HG03469 (cell line): ENCODE measurements around the gene SMAD3.

Source experiments
- ATAC-seq: cut with Tn5 transposase; IDR thresholded peaks from one replicate; pipeline ENCODE4 v1.9.1; 2021; ENCODE audit warnings: mild to moderate bottlenecking, moderate library complexity, moderate number of reproducible peaks; ENCODE audit not compliant: unreplicated experiment

The SMAD3 gene

GRCh38 chr15:67035886-67036285, 29.5 kb upstream of the SMAD3 start:
- no peak for ATAC-seq

DNA sequence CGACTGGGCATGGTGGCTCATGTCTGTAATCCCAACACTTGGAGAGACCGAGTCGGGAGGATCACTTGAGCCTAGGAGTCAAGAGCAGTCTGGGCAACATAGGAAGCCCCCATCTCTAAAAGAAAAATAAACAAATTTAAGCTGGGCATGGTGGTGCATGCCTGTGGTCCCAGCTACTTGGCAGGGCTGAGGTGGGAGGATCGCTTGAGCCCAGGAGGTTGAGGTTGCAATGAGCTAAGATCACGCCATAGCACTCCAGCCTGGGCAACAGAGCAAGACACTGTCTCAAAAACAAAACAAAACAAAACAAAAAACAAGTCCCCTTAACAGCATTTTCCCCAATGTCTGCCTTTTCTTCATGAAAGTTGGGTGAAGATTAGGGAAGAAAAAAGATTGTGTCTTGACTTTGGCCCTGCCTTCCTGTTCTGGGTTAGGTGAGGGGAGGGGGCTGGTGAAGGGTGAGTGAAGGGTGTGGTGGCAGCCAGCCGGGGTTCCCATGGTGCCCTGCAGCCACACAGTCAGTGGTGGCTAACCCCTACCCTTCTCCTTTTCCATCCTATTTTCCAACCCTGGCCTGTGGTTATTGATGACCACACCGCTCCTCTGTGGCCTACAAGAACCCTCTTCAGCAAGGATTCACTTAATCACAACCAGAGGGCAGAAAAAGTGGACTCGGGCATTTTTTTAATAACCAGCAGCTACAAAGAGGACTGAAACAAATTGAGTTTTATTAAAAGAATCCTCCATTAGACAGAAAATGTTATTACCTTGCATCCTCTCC, 28.4 kb upstream of the SMAD3 start:
- no peak for ATAC-seq

DNA sequence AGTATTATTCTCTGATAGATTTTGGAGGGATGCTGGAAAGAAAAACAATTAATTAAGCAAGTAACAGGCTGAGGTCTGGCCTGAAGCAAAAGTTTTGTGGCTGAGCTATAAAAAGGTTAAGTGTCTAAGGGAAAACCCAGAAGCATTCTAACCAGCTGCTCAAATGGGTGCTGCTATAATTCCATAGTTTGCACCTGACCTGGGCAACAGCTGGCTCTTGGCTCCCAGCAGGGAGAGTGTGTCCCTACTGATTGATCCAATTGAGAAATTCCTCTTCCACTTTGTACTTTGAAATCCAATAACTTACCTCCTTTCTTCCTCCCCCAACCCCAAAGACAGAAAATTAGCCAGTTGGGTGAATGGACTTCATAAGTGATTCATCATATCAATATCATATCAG, 27.7 kb upstream of the SMAD3 start:
- no peak for ATAC-seq

- no peak for ATAC-seq
Measured at GRCh38 chr15:67038736-67039135, 26.7 kb upstream of the SMAD3 start.

DNA sequence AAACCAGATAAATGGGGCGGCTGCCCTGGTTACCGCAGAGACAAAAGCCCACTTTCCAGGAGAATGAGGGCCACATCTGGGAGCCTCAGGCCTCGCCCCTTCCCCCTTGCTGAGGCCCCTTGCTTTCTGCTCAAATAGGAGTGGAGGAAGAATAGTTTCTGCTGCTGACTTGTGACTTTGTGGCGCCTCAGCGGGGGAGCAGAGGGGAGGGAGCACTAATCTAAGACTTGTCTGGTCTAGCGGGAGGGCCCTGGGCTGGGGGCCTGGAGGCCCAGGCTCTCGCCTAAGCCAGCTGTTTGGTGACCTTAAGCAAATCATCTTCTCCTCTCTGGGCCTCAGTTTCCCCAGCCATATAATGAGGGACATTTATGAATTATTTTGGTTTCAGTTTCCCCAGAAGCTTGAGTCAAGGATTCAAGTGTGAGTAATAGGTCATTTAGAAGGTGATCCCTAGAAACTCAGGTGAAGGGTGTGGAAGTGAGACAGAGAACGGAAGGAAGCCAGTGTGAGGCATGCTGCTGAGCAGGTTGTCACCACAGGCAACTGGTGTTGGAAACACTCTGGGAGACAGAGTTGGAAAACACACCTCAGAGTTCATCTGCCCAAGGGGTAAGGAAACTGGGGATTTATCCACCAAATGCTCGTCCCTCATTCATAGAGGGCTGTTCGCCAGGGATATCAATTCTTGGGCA, 25.9 kb upstream of the SMAD3 start:
- ATAC-seq, result no peak

DNA sequence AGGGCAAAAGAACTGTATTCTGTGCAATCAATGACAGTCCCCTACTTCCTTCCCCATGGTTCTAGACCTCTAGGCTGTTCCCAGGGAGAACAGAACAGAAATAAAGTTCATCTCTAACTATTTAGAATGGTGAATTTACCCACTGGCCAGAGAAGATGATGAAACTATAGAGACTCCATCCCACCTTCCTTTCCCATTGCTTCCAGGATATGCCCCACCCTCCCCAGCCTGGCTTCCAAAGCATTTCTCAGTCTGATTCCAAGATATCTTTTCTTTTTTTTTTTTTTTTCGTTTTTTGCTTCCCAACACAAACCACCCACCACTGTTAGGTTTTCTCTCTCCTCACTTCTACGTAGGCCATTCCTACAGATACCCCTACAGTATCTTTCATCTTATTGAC, 25.1 kb upstream of the SMAD3 start:
- ATAC-seq, result no peak

- no peak for ATAC-seq
Measured at GRCh38 chr15:67042551-67043142, 22.8 kb upstream of the SMAD3 start.

DNA sequence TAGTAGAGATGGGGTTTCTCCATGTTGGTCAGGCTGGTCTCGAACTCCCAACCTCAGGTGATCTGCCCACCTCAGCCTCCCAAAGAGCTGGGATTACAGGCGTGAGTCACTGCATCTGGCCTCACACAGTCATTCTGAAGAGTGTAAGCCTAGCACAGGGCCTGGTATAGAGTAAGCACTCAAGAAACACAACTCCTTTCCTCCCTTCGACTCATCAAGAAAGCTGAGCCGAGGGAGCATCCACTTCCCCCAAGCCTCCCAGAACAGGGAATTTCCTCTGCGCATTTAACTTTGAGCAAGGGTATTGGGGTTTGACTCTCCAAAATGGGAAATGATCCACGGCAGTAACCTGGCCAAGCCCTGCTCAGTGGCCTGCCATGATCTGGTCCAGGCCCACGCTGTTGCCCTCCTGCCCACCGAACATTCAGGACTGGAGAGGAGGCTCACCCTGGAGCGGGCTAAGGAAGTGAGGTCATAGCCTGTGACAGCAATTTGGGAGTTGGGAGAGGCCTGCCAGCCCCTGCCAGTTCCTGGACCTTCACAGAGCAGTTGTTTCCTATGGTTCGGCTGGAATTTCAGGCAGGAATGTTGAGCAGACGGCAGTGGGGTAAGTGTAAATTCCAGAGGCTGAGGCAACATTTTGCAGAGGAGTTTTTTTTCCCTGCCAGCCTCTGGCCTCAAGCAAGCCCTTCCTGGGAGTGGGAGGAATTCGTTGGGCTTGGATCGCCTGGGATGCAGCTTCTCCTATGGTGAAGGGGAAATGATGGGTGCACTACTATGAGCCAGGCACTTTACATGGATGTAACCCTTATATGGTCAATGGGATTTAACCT, 21.2 kb upstream of the SMAD3 start:
- ATAC-seq, result no peak

- ATAC-seq, result no peak
Measured at GRCh38 chr15:67047149-67047661, 18.2 kb upstream of the SMAD3 start.

DNA sequence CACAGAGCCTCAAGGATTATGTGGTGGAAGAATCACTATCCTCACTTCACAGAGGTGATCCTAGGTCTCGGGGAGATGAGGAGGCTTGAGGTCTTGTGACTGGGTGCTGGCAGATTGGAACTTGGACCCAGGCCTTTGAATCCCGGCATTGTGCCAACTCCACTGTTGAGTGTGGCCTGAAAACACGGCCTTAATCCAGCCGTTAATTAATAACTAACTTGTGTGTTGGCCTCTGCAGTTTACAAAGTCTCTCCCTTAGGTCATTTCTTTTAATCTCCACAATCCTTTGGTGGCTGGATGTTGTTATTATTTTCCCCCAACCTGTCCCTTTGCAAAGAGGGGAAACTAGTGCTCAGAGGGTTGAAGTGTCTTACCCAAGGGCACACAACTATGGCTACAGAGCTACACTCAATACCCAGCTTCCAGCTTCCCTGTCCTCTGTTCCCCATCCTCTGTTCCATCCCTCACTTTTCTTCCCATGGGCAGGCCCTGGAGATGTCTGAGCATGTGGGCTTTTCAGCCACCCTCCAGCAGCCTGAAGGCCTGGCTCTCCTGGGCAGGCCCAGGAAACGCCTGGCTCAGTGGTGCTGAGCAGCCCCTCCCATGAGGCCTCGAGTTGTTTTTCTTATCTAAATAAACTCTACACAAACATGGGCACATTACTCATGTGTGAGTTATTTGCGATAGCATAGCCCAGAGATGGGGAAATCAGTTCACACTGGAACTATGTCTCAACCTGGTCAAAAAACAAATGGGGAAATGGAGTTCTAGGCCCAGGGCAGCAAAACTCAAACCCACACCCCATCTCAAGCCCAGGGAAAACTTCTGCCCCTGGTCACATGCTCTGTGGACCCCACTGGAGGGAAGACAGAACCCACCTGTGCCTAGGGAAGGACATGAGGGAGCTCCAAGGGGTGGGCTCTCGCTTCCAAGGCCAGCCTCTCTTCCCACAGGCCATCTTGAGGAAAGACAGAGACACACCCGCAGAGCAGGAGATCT, 16.8 kb upstream of the SMAD3 start:
- no peak for ATAC-seq

GRCh38 chr15:67049351-67050044, 15.9 kb upstream of the SMAD3 start:
- ATAC-seq, result no peak

- no peak for ATAC-seq
Measured at GRCh38 chr15:67050062-67050461, 15.3 kb upstream of the SMAD3 start.

GRCh38 chr15:67050522-67051087, 14.8 kb upstream of the SMAD3 start:
- ATAC-seq, result no peak

DNA sequence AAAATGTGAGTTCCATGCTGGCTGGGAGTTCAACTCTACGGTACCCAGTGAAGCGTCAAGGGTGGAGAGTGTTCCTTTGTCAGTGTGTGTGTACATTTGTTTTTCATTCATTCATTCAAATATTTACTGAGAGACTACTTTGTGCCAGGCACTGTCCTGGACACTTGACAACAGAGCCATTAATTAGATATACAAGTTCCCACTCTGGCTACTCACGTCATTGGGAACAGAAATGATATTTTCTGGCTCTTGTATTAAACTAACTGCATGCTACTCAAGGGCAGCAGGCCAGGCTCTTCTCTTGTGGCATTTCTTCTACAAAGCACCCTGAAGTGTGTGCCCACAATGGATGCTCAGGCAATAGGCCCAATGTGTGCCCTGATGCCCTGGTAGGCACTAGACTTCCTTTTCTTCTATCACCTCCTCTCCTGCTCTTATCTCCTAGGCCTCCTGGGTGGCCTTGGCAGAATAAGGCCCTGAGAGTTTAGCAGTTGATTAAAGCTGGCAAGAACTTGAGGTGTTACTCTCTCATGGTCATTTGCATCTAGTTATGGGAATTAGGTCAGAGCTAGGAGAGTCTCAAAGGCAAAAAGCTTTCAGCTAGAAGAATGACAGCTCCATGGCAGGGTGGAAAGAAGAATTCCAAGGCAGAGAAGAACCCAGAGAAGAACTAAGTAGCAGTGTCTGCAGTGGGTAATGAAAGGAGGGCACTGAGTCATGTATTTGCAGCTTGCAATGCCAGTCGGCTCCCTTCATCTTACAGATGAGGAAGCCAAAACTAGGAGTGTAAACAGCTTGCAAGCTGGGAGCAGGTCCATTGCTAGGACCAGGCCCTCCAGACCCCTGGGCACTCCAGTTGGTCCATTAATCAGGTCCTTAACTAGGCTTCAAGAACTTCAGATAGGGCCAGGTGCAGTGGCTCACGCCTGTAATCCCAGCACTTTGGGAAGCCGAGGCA, 14.0 kb upstream of the SMAD3 start:
- ATAC-seq, result no peak

DNA sequence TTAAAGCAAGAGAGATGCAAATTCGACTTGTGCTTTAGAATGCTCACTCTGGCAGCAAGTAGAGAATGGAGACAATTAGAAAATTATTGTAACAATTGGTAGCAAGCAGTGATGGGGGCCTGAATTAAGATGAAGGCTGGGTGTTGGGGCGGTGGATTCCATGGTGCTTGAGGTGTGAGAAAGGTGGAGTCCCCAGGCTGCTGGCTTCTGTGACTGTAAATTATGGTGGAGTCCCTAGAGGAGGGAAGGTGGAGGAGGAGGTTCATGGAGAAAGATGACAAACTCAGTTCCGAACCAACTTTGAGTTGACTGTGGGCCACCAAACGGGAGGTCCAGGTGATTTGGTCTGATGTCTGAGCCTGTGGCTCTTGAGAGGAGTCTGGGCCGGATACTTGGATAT, 10.7 kb upstream of the SMAD3 start:
- ATAC-seq, result no peak

GRCh38 chr15:67059127-67059553, 6.3 kb upstream of the SMAD3 start:
- no peak for ATAC-seq

DNA sequence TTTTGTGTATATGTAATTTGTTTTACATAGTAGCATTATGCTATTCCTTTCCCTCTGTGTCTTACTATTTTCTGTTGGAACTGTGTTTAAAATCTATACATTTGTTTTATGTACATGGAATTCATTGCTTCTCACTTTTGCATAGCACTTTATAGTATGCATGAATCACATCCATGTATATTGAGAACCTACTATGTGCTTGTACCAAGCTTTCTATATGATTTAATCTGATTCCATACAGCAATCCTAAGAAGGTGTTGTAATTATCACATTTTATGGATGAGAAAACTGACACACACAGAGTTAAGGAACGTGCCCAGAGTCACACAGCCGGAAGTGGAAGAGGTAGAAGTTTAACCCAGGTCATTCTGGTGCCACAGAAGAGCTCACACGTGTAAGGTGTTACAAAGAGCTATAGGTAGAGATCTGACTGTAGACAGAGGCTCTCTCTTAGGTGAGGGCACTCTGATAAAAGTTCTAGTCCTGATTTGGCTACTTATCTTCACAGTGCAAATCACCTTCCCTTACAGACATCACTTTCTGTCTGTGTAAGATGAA, 3.5 kb upstream of the SMAD3 start:
- no peak for ATAC-seq
